GM19438 (cell line): ENCODE results near the gene CMIP.
A peak's percentile ranks its signal among the peaks of the same experiment; 100 is the strongest.

ENCODE experiments used
- ATAC-seq: cut with Tn5 transposase; IDR thresholded peaks from one replicate; pipeline ENCODE4 v1.9.1; 2021; ENCODE audit warnings: low read depth; ENCODE audit not compliant: unreplicated experiment

CMIP gene

DNA sequence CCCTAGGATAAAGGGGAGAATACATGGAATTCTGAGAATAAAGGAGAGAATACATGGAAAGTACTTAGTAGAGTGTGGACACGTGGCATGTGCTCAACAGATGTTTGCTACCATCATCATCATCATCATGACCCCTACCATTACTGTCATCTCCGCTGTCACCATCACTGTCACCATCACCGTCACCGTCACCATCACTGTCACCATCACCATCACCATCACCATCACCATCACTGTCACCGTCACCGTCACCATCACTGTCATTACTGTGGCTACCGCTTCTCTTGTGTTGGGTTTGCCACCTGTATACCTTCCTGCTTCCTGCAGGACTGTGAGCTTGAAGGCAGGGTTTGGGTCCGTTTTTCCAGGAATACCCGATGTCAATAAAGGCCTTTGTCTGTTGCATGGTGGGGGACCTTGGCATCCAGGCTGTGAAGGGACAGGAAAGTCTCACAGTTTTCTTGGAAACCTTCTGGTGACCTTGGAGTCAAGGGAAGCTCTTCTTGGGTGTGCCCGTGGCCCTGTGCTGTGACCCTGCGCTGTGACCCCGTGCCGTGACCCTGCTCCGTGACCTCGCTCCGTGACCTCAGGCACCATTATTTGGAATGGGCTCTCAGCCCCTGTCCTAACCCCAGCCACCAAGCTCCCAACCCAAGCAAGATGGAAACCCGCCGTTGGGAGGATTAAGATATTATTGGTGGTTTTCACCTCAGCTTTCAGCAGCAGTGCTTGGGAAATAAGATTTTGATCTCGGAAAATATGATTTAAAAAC, 14.4 kb downstream of the CMIP start:
- no peak for ATAC-seq

DNA sequence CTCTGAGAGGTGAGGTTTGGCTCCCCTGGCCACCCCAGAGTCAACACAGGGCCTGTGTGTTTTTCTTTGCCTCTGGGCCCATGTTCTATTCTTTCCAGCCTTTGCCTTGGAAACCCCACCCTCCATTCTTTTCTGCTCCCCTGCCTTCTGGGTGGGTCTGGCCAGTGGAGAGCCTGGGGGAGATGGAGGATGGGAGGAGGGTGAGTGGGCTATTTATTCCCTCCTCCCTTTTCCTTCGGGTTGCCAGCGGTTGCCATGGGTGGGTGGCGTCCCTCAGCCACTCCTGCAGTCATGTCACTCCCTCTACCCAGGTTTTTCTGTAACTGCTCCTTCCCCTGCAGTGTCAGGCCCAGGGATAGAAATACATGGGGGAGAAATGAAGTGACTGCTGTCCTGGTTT, 15.5 kb downstream of the CMIP start:
- ATAC-seq: no peak

DNA sequence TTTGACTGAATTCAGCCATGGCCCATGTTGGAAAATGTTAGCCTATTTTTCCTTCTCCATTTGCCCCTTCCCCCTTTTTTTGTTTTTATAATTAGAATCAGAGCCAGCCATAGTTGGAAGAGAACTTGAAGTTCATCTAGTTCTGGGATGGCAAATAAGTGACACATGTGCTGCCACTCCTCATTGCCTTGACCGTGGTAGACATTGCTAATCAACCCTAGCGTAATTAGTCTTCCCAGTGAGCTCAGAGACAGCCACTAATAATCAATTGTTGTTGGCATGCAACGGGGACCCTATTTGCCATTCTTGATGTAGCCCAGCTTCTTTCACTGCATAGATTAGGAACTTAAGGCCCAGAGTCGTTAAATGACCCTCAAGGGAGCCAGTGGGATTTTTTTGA, 16.6 kb downstream of the CMIP start:
- ATAC-seq: no peak

DNA sequence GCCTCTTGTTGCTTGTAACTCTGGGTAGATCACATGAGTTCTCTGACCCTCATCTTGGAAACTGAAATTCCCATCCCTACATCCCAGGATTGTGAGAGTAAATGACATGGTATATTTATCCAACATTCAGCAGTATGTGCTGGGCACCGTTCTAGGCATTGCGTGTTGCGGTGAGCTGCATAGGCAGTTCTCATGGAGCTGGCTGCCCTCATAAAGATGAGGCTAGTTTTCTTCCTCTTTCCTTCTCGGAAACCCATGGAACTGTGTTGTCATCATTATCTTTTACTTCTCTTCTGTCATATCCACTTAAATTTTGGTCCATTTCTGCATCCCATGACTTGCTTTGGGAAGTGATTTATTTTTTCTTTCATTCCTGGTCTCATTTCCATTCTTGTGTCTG, 17.2 kb downstream of the CMIP start:
- no peak for ATAC-seq

DNA sequence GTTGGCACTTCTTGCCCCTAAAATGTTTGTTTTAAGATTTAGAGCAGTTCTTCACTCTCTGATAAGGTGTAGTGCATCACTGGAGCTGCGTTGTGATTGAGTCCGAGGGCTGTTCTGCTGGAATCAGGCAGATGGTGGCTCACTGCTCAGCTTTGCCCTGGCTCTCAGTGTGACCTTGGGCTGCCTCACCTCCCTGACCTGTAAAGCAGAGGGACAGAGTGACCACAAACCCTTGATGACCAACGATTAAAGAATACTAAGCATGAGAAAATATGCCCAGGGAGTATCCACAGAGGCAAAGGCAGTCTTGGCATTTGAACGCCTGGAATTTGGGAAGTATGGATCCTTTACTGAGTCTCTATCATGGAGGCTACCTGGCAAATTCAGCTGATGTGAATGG, 18.1 kb downstream of the CMIP start:
- ATAC-seq: no peak

DNA sequence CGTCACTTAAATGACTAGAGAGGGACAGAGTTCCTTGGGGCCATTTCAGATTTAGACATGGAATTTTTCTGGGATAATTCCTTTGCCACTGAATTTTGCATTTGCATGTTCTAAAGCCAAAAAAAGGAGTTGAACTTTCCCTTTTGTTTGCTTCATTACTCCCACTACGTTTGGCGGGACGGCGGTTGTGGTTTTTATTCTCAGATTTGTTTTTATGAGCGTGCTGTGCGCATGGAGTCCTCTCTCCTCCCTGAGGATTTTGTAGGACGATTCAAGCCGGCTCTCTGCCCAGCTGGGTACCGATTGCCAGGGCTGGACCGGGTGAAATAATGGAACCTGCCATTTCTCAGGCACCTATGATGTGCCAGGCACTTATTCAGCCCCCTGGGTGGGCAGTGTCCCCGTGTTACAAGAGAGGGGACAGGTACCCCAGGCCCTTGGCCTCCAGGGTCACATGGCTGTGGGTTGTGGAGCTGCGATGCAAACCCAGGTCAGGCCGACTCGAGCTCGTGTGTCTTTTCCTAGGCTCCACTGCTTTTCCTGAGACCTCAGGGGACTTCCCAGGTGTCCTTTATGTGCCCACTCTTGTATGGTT, 18.8 kb downstream of the CMIP start:
- no peak for ATAC-seq

DNA sequence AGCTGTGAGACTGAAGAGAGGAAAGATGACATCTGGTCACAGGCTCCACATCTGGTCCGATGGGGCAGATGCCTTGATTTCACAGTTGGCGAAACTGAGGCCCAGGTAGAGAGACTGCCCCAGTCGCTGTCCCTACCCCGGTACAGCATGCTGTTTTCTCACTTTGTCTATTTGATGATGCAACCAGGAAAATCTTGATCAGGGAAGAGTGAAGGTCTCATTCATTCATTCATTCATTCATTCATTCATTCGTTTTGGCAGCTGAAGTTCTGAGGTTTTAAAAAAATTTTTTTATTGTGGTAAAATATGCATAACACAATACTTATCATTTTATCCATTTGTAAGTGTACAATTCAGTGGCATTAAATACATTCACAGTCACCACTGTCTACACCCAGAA, 19.7 kb downstream of the CMIP start:
- ATAC-seq: no peak

DNA sequence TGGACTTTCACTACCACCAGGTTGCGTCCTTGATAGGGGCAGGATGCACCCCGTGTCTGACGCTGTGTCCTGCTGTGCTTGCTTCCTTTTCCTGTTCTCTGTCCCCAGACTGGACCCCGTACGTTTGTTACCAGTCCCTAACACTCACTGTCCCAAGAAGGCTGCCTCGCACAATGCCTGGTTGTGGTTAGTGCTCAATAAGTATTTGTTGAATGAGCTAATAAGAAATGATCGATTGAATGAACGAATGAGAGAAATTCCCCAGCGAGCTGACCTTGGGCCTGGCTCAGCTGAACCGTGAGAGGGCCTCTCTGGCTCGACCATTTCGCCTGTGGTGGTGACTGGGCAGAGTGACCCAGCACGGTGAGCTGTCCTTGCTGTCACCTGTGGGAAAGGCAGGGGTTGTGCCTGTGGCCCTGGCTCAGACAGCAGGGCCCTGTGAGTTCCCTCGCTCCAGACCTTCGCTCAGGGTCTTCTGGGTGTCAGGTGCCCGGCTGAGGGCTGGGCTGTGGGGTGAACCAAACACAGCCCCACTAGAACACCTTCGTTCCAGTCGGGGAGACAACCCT, 20.9 kb downstream of the CMIP start:
- no peak for ATAC-seq

DNA sequence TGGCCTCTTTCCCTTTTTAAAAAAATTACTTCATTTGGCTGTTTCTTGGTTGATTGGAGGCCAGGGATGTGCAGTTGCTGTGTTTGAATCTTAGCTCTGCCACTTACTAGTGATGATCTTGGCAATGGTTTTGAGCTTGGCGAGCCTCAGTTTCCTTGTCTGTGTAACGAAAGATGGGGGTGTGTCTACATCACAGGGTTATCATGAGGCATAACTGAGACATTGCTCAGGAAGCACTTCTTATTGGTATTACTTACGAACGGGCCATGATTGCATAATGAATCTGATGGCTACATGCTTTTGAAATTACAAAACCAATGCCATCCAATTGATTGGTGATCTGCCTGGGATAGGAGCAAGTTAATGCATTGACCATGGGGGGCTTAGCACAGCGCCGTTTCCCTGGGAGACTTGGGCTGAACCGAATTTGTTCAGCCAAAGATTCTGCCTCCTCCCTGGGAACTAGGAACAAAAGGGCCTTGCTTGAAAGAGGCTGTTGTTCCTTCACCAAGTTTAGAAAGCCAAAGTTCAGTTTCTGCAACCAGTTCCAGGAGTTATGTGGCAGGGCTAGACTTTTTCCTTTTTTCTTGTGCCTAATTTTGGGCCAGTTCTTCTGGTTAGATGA, 21.9 kb downstream of the CMIP start:
- ATAC-seq: no peak

DNA sequence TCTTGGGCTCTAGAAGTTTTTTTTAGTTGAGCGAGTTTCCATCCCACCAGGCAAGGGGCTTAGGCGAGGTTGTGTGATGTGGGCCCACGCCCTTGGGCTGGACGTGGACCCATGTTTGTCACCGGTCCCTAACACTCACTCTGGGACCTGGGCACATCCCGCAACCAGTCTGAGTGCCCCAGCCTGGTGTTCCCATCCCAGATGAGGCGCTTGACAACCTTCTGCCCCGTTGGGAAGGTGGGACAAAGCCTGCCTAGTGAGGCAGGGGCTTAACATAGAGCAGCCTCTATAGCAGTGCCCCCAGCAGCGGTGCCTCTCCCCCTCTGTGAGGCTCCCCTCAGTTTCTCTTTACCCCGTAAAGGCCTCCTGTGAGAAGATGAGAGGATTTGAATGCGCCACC, 22.5 kb downstream of the CMIP start:
- ATAC-seq: no peak

DNA sequence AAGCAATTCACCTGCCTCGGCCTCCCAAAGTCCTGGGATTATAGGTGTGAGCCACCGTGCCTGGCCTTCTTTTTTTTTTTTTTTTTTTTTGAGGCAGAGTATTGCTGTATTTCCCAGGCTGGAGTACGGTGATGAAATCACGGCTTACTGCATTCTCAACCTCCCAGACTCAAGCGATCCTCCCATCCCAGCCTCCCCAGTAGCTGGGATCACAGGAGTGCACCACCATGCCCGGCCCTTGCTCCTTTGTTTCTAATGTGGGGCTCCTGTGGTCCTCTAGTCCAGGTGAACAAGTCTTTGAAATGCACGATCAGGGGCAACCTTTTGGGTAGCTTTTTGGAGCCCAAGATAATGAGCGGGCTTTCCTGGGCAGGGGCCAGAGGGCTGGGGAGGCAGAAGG, 23.2 kb downstream of the CMIP start:
- ATAC-seq: no peak

DNA sequence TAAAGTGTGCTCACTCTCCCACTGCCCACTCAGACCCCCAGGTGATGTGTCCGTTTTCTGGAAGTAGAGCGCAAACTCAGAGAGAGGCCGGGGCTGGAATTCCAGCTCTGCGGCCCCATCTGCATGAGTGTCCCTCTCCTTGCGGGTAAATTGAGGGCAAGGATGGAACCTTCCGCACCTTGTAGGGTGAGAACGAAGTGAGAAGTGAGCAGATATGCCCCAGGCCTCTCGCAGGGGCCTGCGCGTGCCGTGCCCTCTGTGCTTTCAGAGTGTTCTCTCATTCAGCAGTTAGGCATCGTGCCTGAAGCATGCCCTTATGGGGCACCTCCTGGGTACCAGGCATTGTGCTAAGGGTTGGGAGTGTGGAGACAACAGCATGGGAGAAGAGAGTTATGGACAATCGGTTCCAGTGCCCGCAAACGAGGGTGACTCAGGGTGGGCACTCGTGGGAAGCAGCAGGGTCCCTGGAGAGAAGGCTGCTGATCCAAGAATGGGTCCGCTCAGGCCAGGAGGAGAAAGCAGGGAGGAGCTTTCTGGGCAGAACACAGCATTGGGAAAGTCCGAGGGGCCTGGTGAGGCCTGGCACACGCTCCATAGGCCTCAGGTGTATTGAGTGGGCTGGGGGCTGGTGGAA, 23.8 kb downstream of the CMIP start:
- ATAC-seq: no peak

DNA sequence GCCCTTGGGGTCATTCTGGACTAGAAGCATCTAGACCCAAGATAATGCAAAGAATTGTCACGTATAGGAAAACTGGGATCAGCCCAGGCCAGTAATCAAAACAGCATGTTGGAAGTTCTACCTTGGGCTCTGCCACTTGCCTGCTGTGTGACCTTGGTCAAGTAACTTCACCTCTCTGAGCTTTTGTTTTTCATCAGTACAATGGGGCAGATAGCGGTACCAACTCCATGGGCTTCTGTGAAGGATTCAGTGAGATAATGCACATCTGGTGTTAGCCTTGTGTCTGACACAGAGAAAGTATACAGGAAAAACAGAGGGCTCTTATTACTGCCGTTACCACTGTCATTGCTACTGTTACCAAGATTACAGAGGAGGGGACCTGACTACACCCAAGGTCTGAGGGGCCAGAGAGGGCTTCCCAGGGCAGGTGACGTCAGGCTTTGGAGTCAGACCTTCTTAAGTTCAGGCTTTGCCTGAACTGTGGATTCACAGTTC, 24.6 kb downstream of the CMIP start:
- no peak for ATAC-seq

DNA sequence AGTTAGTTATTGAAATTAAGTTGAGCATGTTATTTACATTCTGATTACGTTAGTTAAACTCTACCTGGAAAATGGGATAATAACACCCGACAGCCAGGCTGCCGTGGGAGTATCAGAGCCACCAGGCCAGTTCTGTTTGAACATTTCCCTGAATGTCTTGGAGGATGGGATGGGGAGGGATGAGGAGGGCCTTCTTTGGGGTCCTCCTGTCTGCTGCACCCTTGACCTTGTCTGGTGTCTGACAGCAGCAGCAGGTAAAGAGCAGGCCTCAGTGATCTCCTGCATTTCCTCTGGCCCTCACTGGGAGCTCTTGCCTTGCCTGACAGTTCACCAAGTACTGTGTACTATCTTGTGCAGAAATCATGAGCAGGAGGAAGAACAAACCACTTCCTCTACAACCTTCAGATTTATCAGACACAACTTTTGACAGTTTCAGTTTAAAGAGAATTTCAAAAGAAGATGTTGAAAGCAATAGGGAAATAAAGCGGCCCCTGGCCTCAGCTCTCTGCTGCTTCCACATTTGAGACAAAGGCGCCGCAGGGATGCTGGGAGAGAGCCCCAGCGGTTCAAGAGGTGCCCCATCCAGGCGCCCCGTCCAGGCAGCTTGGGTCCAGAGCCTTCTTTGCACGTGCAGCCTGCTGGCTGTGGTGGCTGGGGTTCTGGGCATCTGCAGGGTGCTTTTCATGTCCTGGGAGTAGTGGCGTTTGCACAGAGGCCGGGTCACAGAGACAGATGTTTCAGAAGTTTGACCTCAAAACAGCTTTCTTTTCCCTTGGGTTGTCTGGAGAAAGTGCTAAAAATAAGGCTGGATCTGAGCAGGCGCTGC, 25.3 kb downstream of the CMIP start:
- ATAC-seq: peak; percentile 94

DNA sequence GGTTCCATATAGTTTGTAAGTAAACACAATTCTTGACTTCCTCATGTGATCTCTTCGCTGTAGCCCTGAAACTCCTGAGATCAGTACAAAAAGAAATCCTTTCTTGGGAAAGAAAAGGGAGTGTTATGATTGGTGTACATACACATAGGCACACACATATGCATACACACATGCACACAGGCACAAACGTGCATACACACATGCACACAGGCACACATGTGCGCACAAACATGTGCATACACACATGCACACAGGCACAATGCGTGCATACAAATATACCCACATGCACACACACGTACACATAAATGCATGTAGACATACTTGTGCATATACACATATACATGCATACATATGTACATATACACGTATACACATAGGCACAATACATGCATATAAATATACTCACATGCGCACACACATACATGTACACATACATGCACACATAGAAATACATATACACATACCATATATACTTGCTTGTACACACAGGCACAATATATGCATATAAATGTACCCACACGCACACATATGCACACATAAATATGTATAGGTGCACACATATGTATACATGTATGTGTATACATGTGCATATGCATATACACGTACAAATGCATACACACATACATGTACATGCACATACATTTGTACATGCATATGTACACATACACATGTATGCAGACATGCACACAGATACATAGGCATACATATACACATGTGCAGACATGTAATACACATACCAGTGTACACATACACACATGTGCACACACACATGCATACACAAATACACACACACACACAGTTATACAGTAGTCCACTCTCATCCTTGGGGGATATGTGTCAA, 26.4 kb downstream of the CMIP start:
- no peak for ATAC-seq

DNA sequence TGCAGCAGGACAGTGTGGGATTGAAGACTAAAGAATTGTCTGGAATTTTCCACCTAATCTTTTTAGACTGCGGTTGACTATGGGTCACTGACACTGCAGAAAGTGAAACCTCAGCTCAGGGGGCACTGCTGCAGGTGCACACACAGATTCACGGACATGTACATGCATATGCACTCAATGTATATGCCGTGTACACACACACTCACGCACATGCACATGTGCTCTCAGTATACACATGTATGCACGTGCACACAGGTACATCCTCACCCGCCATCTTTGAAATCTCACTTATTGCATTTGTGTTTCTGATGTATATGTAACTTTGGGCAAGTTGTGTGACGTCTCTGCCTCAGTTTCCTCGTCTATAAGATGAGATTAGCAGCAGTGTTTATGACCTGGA, 27.3 kb downstream of the CMIP start:
- no peak for ATAC-seq

DNA sequence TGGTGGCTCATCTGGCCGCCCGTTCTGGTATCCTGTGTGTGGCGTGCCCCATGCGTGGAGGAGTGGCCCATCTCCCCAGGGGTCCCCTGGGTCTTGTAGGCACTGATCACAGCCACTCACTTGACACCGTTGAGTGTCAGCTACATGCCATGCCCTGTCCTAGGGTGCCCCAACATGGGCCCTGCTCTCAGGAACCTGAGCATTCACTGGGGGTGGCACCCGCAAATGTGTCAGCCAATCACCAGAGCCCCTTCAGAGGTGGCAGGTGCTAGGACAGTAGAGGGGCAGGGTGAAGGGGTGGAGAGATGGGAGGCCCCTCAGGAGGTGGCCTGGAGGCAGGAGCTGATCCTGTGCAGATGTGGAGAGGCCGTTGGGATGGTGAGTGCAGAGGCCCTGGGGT, 27.8 kb downstream of the CMIP start:
- ATAC-seq: no peak

DNA sequence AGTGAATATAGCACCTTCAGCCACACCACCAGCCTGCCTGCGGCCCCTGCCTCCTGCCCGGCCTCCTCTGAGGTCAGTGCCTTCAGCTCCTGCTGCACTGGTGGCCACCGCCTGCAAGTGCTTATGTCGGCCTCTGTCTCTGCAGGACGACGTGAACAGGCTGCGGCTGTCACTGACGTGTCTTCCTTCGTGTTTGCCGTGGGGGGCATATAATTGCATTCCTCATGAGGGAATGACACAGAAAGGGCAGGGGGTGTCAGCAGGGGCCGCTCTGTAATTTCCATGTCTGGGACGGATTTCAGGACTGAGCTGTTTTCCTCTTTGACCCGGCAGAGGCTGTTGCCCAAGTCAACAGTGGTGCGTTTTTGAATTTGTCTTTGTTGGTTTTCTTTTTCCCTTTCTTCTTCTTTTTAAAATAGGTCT, 28.5 kb downstream of the CMIP start:
- ATAC-seq: no peak

DNA sequence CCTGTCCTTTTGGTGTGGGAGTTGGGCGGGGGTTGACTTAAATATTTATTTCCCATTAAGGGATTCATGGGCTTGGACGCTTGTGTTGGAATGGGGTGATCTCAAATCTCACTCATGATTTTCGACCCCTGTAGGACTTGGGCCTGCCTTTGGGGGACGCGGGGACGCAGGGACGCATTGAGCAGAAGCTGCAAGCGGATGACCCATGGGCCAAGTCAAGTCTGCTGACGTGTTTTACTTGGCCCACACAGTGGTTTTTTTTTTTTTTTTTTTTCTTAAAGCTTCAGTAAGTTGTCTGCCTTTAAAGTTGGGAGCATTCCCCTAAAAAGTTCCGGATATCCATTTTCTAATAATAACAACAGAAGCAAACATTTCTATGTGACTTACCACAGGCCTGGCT, 28.9 kb downstream of the CMIP start:
- no peak for ATAC-seq
